Limb (tissue), 2 donors: Measurements from ENCODE around the gene FAM149B1.
"Not testable (repeated sequence)": the region's sequence is repeated elsewhere in the genome, so short reads cannot be mapped to it uniquely, and the experiment has no call there.

Experiments
- DNase-seq, 2 donors: peaks; one replicate each; pipeline ENCODE4 v3.0.0-alpha.2; 2016; ENCODE audit errors: extremely low spot score in 2 of 2

The FAM149B1 gene

GRCh38 chr10:73232887-73233286, 65.0 kb downstream of the FAM149B1 start:
- no peak for DNase-seq

DNA sequence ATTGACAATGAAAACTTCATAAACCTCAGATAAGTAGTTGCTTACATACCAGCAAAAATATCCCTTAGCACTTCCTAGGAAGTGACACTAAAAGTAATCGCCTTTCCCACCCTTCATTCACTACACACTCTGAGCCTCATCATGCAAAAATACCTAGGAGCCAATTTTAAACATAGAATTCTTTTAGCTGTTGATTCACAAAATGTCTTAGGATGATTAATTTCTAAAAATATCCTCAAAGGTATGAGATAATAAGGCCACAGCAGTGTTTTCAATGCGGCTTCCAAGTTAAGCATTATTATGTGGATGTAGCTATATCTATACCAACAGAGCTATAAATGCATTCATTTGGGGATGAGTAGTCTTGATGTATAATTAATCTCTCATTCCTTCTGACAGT, 66.0 kb downstream of the FAM149B1 start:
- DNase-seq = no peak

GRCh38 chr10:73234695-73235094, 66.8 kb downstream of the FAM149B1 start:
- no peak for DNase-seq

DNA sequence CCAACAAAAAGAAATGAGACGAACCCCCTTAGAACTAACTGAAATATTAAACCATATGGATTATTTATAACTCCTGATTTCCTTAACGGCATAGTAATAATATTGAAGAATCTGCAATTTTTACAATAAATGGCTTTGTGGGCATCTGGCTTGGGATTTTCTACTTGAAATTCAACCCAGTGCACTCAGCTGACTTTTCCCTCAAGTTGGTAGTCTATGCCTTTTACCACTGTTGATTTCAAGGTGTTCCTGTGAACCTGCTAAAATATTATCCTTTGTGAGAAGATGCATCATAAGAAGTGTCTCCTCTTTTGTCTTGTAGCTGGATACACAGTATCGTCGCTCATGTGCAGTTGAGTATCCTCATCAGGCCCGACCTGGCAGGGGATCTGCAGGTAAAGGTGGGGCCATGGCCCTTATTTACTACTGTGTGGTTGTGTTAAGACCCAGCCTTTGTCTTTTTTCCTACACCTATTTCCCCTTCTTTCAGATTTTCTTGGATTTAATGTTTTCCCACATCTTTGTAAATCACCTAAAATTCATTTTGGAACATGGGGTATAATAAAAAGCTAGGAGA, 71.2 kb downstream of the FAM149B1 start:
- no peak for DNase-seq

DNA sequence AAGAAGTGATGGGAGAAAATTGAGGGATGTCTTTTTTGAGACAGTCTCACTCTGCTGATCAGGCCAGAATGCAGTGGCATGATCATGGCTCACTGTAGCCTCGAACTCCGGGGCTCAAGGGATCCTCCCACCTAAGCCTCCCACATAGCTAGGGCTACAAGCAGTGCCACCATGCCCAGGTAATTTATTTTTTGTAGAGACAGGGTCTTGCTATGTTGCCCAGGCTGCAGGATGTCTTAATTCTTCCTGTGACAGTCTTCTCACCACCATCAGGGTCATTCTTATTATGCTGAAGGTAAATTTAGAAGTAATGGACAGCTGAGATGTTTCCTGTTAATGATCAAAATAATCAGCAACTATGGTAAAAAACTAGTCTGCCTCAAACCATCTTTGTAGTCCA, 72.0 kb downstream of the FAM149B1 start:
- DNase-seq = no peak

DNA sequence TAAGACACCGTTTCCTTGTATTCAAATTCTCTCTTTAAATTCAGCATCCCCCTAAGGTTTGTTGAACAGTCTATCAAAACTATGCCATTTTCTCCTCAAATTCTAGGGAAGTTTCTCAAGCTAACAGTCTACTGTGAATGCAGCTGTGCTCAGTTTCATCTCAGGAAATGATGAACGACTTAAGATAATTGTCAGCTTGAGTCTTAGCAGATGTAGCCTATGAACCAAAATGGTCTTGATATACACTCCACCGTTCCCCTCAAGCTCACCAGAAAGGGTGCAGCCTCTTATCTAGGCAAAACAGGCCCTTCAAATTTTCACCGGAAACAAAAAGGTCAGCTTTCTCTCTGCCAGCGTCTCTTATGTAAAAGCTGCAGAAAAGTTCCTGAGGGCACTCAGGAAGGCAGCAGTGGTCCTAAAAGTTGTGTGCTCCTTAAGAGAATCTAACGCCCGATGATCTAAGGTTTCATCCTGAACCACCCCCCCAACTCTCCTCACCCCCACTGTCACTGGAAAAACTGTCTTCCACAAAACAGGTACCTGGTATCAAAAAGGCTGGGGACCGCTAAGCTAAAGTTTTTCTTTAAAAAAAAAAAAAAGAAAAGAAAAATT, 77.1 kb downstream of the FAM149B1 start:
- DNase-seq = no peak

DNA sequence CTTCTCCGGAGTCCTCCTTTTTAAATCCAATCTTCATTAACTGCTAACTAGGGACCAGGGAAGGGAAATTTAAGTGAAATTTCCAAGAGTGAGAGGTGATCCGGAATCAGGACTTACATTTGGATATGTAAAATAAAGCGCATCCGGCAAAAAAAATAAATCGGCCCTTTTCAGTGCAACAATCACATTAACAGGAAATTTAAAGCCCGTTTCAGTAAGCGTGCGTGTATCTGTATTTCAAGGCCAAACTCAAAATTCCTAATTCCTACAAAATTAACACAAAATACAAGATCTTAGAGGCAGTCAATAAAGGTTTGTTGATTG, 78.4 kb downstream of the FAM149B1 start:
- no peak for DNase-seq

DNA sequence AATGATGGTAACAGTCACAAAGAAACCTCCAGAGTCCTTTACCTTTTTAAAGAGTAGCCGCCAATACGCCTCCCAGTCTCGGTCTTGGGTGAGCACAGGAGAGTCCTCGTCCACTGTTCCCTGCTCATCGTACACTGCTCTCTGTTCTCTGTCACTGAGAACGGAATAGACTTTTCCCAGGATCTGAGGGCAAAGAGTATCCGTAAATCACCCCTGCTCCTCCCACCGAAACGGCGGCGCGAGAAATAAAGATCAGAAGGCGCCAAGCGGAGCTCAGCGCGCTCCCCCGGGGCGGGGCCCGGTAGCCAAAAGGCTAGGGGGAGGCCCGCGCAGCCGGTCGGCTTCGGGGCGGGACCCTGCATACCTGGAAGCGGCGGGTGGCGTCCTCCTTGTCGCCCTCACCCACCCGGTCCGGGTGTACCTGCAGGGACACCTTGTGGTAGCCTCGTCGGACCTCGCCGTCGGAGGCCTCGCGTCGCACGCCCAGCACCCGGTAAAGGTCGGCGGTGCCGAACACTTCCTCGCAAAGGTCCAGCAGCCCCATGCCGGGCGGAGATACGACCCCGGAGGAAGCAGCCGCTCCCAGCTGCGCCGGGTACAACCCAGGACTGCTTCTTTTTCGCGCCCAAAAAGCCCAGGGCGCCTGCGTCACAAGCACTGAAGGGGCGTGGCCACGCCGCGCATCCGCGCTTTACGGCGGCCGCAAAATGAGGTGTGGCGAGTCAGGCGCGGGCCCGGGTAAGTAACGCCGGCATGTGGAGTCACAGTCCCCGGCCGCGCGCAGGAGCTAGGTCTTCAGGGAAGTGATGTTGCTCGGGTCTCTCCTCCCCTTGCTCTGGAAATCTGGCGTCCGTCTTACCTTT, 79.0 kb downstream of the FAM149B1 start, which contains the start of gene DNAJC9:
TSS of gene DNAJC9 (minus strand) at position 610 of the 863 bp plus-strand sequence. CDS start at position 544, 66 bp downstream.
- peak; percentile 96 to 98 for DNase-seq

- no peak for DNase-seq
Measured at GRCh38 chr10:73247509-73248258, 79.8 kb downstream of the FAM149B1 start.

GRCh38 chr10:73248259-73248724, 80.4 kb downstream of the FAM149B1 start:
- no peak for DNase-seq

DNA sequence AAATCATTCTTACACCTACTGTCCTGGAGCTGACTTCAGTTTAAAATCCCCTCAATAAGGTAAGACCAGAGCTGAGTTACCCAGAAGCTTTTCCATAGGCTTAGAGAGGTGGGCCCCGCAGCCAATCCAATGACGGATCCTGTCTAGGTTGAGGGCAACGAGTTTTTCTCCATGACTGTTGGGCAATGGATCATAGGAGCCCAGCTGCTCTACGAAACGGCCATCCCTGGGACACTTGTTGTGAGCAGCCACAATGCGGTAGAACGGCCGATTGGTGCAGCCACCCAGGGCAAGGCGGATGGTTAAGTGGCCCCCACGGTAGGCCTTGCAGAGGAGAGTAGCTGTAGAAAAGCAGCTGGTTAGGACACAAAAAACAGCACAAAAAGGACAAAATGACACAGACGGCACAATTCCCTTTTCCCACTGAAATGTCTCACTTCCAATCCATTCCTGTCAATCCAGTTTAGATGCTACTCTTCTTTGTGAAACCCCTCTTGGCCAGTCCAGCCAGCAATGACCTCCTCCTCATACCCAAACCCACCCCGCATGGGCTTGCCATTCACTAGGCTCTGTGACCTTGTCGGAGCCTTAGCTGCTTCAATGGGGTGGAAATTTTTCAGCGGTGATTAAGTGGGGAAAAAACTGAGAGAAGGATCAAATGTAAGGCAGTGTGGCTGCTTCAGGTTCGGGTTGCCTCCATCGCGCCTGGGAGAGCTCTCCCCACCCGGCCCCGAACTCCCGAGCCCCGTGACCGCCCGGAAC, 83.9 kb downstream of the FAM149B1 start:
- no peak for DNase-seq

DNA sequence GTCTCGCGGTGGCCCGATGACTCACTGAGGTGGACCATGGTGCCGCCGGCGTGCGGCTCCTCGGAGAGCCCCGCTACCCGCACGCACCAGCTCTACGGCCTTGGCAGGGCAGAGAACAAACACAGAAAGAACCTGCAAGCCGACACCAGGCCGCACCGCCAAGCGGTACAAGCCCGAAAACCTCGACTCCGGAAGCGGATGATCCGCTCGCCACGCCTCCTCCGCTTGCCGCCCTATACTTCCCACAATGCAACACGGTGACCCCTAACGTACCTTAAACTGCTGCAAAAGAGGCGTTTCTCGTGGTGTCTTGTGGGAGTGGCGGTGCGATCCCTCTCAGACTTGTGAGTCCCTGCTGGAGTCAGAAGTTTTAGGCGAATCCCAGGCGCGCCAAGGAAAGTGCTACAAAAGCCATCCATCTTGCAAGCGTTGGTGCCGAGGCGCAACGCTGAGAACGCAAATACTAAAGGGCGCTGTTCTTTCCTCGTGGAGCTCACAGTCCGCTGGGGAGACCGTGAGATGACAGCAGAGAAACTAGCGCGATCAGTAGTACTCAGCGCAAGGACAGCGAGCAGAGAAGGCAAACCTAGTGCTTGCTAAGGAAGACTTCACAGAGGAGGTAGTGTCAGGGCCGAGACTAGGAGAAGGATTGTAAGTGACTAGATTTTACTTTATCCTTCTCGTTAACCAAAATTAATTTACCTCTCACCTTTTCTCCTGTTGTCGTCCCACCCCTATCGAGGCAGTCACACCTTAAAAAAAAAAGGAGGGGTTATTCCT, 84.7 kb downstream of the FAM149B1 start, which contains the start of gene MRPS16:
TSS of gene MRPS16 (minus strand) at position 200 of the 780 bp plus-strand sequence. CDS start at position 38, 162 bp downstream.
- DNase-seq = peak; percentile 94 to 98

DNA sequence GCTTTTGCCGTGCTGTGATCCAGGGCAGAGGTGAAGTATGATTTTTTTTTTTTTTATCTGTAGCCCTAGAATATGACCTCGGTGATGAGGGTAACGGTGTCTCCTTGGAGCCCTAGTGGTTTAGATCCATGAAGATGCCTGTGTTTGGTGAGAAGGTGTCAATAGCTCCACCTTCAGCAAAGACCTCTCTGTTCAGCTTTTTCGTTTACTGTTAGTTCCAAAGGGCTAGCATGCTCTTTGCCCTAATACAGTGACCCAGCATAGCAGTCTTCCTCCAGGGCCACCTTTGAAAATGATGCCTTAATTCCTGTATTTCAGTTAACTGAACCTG, 85.3 kb downstream of the FAM149B1 start:
- DNase-seq = no peak

DNA sequence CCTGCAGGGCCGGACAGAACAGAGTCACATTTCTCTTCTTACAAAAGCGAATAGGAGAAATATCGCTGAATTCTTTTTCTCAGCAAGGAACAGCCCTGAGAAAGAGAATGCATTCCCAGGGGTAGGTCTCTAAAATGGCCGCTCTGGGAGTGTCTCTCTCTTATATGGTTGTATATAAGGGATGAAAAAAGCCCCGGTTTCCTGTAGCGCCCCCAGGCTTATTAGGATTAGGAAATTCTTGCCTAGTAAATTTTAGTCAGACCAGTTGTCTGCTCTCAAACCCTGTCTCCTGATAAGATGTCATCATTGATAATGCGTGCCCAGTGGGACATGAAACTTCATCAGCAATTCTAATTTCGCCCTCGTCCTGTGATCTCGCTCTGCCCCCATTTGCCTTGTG, 90.7 kb downstream of the FAM149B1 start:
- DNase-seq = not testable (repeated sequence)

GRCh38 chr10:73261362-73261995, 93.6 kb downstream of the FAM149B1 start:
- no peak for DNase-seq

GRCh38 chr10:73262105-73262730, 94.3 kb downstream of the FAM149B1 start:
- no peak for DNase-seq

- DNase-seq = no peak
Measured at GRCh38 chr10:73262880-73263555, 95.1 kb downstream of the FAM149B1 start.

DNA sequence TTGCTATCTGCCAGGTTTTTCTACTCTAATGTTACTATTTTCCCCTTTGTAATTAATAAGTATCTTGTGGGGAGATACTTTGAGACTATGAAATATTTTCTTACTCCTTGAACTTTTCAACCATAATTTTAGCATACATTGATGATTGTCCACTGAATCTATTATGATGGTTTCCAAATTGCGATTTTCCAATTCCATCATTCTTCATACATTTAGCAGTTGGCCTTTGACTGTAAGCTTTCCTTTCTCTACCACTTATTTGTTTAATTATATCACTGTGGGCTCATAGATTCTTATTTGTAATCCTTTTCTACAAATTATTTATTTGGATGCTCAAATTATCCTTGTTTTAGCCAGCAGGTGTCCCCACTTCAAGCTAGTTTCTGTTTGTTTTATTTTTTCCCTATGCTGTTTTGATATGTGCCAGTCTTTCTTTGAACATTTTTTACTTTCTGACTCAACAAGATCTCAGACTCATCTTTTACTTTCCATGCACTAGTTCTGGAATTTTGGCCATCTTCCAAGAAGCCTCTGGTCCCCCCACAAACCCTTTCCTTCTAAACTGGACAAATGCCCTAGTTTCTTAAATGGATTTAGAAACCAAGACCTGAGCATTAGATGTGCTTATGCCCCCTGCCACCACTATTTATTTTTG, 95.9 kb downstream of the FAM149B1 start:
- peak in 1 of 2 donors; percentile 15 for DNase-seq
